Mesendoderm (in vitro differentiated cells): ENCODE results near the gene NR2E1.

ENCODE experiments used
- DNase-seq: peaks from one replicate; pipeline ENCODE4 v3.0.0; 2013
- H2AK5ac ChIP-seq: 2 replicates; pipeline ENCODE4 v1.6.1; 2013; ENCODE audit warnings: low read length, inconsistent platforms
- H2BK120ac ChIP-seq: 2 replicates; pipeline ENCODE4 v1.6.1; 2013; ENCODE audit warnings: low read depth, mild to moderate bottlenecking, low read length, moderate library complexity, mixed read lengths
- H2BK15ac ChIP-seq: replicated peaks from 2 replicates; pipeline ENCODE4 v1.6.1; 2013; ENCODE audit warnings: low read depth, mild to moderate bottlenecking, moderate library complexity
- H2BK5ac ChIP-seq: 2 replicates; pipeline ENCODE4 v1.6.1; 2013; ENCODE audit warnings: low read length, inconsistent platforms
- H3K18ac ChIP-seq: 2 replicates; pipeline ENCODE4 v1.6.1; 2013; ENCODE audit warnings: mild to moderate bottlenecking, low read length, mixed read lengths
- H3K23ac ChIP-seq: one replicate; pipeline ENCODE4 v1.6.1; 2013; ENCODE audit warnings: low read length
- H3K27ac ChIP-seq: 2 replicates; pipeline ENCODE4 v1.5.1; 2013; ENCODE audit warnings: low read depth, mild to moderate bottlenecking, inconsistent platforms, low read length, moderate library complexity
- H3K27me3 ChIP-seq: 2 replicates; pipeline ENCODE4 v1.6.1; 2013; ENCODE audit warnings: low read length, control low read depth, mild to moderate bottlenecking, inconsistent platforms; ENCODE audit not compliant: insufficient read depth, poor library complexity
- H3K36me3 ChIP-seq: 2 replicates; pipeline ENCODE4 v1.6.1; 2013; ENCODE audit warnings: low read length, inconsistent platforms; ENCODE audit not compliant: control insufficient read depth, insufficient read depth
- H3K4ac ChIP-seq: one replicate; pipeline ENCODE4 v1.6.1; 2013; ENCODE audit warnings: low read depth, mild to moderate bottlenecking, low read length, moderate library complexity
- H3K4me1 ChIP-seq: 2 replicates; pipeline ENCODE4 v1.6.1; 2013; ENCODE audit warnings: low read depth, low read length, inconsistent platforms; ENCODE audit not compliant: control insufficient read depth
- H3K4me2 ChIP-seq: 2 replicates; pipeline ENCODE4 v1.6.1; 2013; ENCODE audit warnings: low read length
- H3K4me3 ChIP-seq: 2 replicates; pipeline ENCODE4 v1.5.1; 2013; ENCODE audit warnings: mild to moderate bottlenecking, low read length
- H3K56ac ChIP-seq: one replicate; pipeline ENCODE4 v1.6.1; 2013; ENCODE audit warnings: low read length
- H3K79me1 ChIP-seq: 2 replicates; pipeline ENCODE4 v1.6.1; 2013; ENCODE audit warnings: low read length, inconsistent platforms
- H3K79me2 ChIP-seq: 2 replicates; pipeline ENCODE4 v1.6.1; 2013; ENCODE audit warnings: mild to moderate bottlenecking, low read length; ENCODE audit not compliant: control insufficient read depth, insufficient read depth
- H3K9ac ChIP-seq: 2 replicates; pipeline ENCODE4 v1.6.1; 2013; ENCODE audit warnings: low read length, inconsistent platforms
- H4K5ac ChIP-seq: one replicate; pipeline ENCODE4 v1.6.1; 2013; ENCODE audit warnings: low read length
- H4K8ac ChIP-seq: one replicate; pipeline ENCODE4 v1.6.1; 2013; ENCODE audit warnings: low read depth, mild to moderate bottlenecking, control low read depth, low read length, moderate library complexity
- WGBS: extraction: QIAGEN DNeasy Blood & Tissue Kit; methylation state at CpG from one replicate; pipeline ENCODE4 v1.1.7; 2013; ENCODE audit warnings: low lambda C conversion rate, missing lambda C conversion rate; ENCODE audit not compliant: insufficient coverage; ENCODE audit errors: extremely low coverage; 5-methylcytosine and 5-hydroxymethylcytosine counted together

NR2E1 gene

GRCh38 chr6:108134213-108134970 lies 31.4 kb upstream of the NR2E1 start:
- H3K4me2 ChIP-seq = peak overlapping the region; percentile 17
- H3K79me2 ChIP-seq = no peaks in the 10 kb centered on the region
- H3K4me1 ChIP-seq = no peaks in the 10 kb centered on the region
- no peak overlapping the region for H2BK120ac ChIP-seq
- peak overlapping the region; percentile 30 for H3K56ac ChIP-seq
- no peak overlapping the region for H3K18ac ChIP-seq
- peak overlapping the region; percentile 8 for H3K4ac ChIP-seq
- peak overlapping the region; percentile 13 for H3K9ac ChIP-seq
- peaks cover 13% of the 10 kb centered on the region for H3K27me3 ChIP-seq
- no peak overlapping the region for H2BK5ac ChIP-seq
- H2AK5ac ChIP-seq = no peak overlapping the region
- H3K4me3 ChIP-seq = no peak overlapping the region
- no CpG with 5 or more reads among the region's 18 CpGs for WGBS
- no peaks in the 10 kb centered on the region for H3K79me1 ChIP-seq
- H4K8ac ChIP-seq = no peak overlapping the region
- H3K27ac ChIP-seq = no peak overlapping the region
- DNase-seq = peak; percentile 65
- no peaks in the 10 kb centered on the region for H3K36me3 ChIP-seq
- H2BK15ac ChIP-seq = no peak overlapping the region
- no peak overlapping the region for H3K23ac ChIP-seq
- H4K5ac ChIP-seq = no peak overlapping the region

- H3K4ac ChIP-seq = no peak overlapping the region
Observed at GRCh38 chr6:108142240-108142639, 23.6 kb upstream of the NR2E1 start.

GRCh38 chr6:108145639-108146038 lies 20.2 kb upstream of the NR2E1 start:
- Histone ChIP-seq H3K4ac (no peak overlapping the region), H3K27me3 (no peaks in the 10 kb centered on the region), H3K79me1 (no peaks in the 10 kb centered on the region), H3K23ac (no peak overlapping the region), H2BK5ac (no peak overlapping the region), H2BK15ac (no peak overlapping the region), H3K79me2 (no peaks in the 10 kb centered on the region), H3K4me1 (no peaks in the 10 kb centered on the region), H3K4me3 (no peak overlapping the region), H2AK5ac (no peak overlapping the region), H3K4me2 (no peak overlapping the region), H4K8ac (no peak overlapping the region), H4K5ac (no peak overlapping the region), H3K9ac (no peak overlapping the region), H3K27ac (no peak overlapping the region), H3K36me3 (no peaks in the 10 kb centered on the region), H3K18ac (no peak overlapping the region), H2BK120ac (no peak overlapping the region), H3K56ac (no peak overlapping the region)
- DNase-seq = no peak
- WGBS = no CpG with 5 or more reads among the region's 6 CpGs

More at GRCh38 chr6:108142240-108142639, 23.6 kb upstream of the NR2E1 start:
- Histone ChIP-seq H3K36me3 (no peaks in the 10 kb centered on the region), H2AK5ac (no peak overlapping the region), H2BK5ac (no peak overlapping the region), H3K4me3 (no peak overlapping the region), H3K56ac (no peak overlapping the region), H4K8ac (no peak overlapping the region), H3K23ac (no peak overlapping the region), H3K79me1 (no peaks in the 10 kb centered on the region), H4K5ac (no peak overlapping the region), H3K9ac (no peak overlapping the region), H3K79me2 (no peaks in the 10 kb centered on the region), H3K4me2 (no peak overlapping the region), H3K4me1 (no peaks in the 10 kb centered on the region), H2BK120ac (no peak overlapping the region), H3K18ac (no peak overlapping the region), H2BK15ac (no peak overlapping the region), H3K27ac (no peak overlapping the region), H3K27me3 (no peaks in the 10 kb centered on the region)
- DNase-seq = no peak
- WGBS = no CpG with 5 or more reads among the region's 1 CpG

- no peak overlapping the region for H3K4me3 ChIP-seq
- H3K79me1 ChIP-seq = no peaks in the 10 kb centered on the region
- H2BK120ac ChIP-seq = no peak overlapping the region
- DNase-seq = no peak
- H3K4me1 ChIP-seq = no peaks in the 10 kb centered on the region
- no peak overlapping the region for H3K4ac ChIP-seq
- H3K27ac ChIP-seq = no peak overlapping the region
- H3K23ac ChIP-seq = no peak overlapping the region
- no peaks in the 10 kb centered on the region for H3K36me3 ChIP-seq
- no peak overlapping the region for H2BK5ac ChIP-seq
- WGBS = no CpG with 5 or more reads among the region's 4 CpGs
- H3K56ac ChIP-seq = no peak overlapping the region
- H4K5ac ChIP-seq = no peak overlapping the region
- H3K4me2 ChIP-seq = no peak overlapping the region
- no peaks in the 10 kb centered on the region for H3K79me2 ChIP-seq
- H3K27me3 ChIP-seq = peaks cover 23% of the 10 kb centered on the region
- no peak overlapping the region for H4K8ac ChIP-seq
- H2BK15ac ChIP-seq = no peak overlapping the region
- no peak overlapping the region for H3K18ac ChIP-seq
- H3K9ac ChIP-seq = no peak overlapping the region
- H2AK5ac ChIP-seq = no peak overlapping the region
Observed at GRCh38 chr6:108152446-108152845, 13.4 kb upstream of the NR2E1 start.

- no peak overlapping the region for H3K18ac ChIP-seq
- H2BK5ac ChIP-seq = no peak overlapping the region
- H2AK5ac ChIP-seq = no peak overlapping the region
- no peak overlapping the region for H2BK120ac ChIP-seq
- no peak overlapping the region for H4K5ac ChIP-seq
- H3K4me1 ChIP-seq = no peaks in the 10 kb centered on the region
- no peak overlapping the region for H4K8ac ChIP-seq
- H3K36me3 ChIP-seq = no peaks in the 10 kb centered on the region
- no peaks in the 10 kb centered on the region for H3K79me1 ChIP-seq
- no peak overlapping the region for H3K4me3 ChIP-seq
- H3K23ac ChIP-seq = peak overlapping the region; percentile 48
- no peaks in the 10 kb centered on the region for H3K79me2 ChIP-seq
- no peak for DNase-seq
- no peak overlapping the region for H3K4me2 ChIP-seq
- WGBS = no CpG with 5 or more reads among the region's 10 CpGs
- no peak overlapping the region for H3K9ac ChIP-seq
- no peak overlapping the region for H3K27ac ChIP-seq
- no peak overlapping the region for H2BK15ac ChIP-seq
- H3K56ac ChIP-seq = no peak overlapping the region
- H3K27me3 ChIP-seq = peaks cover 57% of the 10 kb centered on the region
- no peak overlapping the region for H3K4ac ChIP-seq
Observed at GRCh38 chr6:108156180-108156937, 9.5 kb upstream of the NR2E1 start.
